HG02588 (cell line): ENCODE measurements around the gene XYLT2.
A peak's percentile ranks its signal among the peaks of the same experiment; 100 is the strongest.
"Not testable (repeated sequence)": the region's sequence is repeated elsewhere in the genome, so short reads cannot be mapped to it uniquely, and the experiment has no call there.

Source experiments
- ATAC-seq: cut with Tn5 transposase; IDR thresholded peaks from one replicate; pipeline ENCODE4 v1.9.1; 2021; ENCODE audit warnings: mild to moderate bottlenecking, moderate library complexity; ENCODE audit not compliant: unreplicated experiment

Gene XYLT2

GRCh38 chr17:50388728-50389127 is 42.8 kb downstream of the XYLT2 start:
- no peak for ATAC-seq

DNA sequence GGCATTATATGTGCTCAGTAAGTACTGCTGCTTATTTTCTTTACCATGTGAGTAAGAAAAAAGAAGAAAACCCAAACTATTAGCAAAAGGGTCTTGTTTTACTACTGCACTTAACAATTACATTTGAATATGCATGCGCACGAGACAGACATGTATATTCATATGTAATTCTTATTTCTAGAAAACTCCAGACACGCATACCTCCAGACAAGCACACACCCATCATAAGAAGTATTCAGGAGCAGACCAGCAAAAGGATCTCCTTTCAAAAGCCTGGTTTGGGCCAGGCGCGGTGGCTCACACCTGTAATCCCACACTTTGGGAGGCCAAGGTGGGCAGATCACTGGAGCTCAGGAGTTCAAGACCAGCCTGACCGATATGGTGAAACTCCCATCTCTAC is 43.6 kb downstream of the XYLT2 start:
- ATAC-seq: no peak

DNA sequence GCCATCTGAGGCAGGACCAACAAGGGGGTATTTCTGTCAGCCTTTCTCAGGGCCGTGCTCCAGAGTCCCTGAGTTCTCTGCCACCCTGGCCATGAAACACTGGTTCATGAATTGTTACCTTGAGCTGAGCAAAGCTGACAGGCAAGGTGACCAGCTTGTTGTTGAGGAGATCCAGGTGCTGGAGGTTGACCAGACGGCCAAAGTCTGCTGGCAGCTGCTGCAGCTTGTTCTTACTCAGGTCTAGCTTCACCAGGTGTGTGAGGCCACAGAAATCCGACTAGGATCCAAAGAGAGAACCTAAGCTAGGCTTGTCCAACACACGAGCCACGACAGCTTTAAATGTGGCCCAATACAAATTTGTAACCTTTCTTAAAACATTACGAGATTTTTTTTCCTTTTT is 46.7 kb downstream of the XYLT2 start:
- ATAC-seq: no peak

DNA sequence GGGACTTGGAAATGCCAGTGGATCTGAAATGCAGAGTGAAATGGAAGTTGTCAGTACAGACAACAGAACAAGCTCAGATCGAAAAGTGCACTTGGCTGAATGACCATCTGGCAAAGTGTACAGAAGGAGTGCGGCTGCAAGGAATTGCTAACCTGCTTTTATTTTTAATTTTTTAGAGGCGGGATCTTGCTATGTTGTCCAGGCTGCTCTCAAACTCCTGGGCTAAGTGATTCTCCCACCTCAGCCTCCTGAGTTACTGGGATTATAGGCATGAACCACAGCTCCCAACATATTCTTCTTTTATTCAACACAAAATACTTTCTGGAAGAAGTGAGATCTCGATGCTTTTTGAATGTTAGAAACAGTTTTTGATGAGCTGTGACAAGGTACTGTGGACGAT is 47.8 kb downstream of the XYLT2 start:
- no peak for ATAC-seq

DNA sequence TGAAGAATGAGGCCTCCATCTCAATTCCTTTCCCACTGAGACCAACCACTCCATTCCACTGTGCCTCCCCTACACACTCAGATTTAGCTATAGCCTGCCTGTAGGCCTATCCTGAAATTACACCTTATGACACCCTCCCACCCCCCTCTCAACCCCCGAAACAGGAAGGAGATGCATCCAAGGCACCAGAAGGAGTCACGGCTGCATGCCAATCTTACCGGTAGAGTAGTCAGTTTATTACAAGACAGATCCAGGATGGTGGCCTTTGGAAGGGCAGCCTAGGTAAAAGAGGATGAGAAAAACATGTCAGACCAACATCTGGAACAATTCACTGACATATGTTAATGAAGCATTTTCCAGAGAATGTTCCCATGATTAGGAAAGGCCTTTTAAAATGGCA is 48.8 kb downstream of the XYLT2 start:
- ATAC-seq: no peak

DNA sequence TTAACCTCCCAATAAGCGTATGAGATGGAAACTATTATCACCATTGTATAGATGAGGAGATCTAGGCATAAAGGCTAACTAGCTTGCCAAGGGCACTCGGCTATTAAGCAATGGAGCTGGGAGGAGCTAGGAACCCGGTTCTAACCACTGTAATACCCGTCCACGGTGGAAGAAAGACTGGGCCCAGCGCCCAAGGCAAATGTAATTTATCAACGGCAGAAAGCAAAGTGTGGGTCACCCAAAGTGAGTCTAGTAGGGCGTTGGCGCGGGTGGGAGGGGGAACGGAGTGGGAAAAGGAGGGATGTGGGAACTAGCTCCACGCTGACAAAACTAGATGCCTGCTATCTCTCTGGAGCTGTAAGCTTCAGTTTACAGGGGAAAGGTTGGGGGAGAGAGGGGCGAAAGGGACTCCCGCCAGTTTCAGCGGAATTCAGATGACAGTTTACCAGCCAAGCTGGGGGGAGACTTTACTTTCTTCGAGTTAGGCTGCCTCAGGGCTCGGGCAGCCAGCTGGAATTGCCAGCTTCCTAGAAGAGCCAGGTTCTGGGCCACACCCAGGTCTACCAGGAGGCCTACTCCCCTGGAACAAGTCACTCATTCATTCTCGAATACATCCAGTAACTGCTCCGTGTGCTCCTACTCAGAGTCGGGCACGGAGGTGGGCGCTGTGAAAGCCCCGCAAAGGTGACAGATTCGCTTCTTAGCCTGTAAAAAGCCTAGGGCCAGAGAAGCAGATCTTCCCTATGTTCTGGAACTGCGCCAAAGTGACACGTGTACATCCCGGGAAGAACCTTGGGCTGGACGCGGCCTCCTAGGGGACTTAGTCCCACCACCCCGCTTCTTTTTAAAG is 50.6 kb downstream of the XYLT2 start:
- peak; percentile 6 for ATAC-seq

DNA sequence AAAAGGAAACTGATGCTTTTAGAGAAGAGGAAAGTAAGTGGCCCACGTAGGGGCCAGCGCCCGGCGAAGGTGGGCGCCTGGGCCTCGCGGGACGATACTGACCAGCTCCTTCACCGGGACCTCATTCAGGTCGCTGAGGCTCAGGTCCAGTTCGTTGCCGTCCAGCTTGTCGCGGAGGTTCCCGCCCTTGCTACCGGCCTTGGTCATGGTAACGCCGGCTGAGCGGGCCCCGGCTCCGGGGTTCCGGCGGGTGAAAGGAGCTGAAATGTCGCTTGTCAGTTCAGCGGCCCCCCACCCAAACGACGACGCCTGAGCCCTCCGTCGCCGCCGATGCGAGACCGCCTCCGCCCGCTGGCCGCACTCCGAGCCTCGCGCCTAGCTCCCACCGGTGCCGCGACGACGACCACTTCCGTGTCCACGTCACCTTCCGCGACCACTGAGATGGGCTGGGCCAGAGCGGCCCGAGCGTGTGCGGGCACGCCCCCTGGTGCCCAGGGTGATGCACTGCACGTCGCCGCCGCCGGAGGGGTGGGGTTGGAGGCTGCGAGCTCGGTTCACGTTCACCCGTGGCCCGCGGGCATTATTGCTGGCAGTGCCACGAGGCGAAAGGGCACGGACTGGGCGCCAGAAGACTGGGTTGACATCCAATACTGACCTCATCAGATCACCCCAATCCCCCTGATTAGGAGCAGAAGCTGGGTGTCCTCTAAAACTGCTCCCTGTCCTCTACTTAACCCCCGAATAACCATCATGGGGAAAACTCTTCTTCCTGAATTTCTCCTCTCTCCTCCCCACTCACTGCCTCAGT is 51.4 kb downstream of the XYLT2 start, which contains the start of gene LRRC59:
Gene LRRC59, minus strand, starts transcription at position 413 of the 808 bp plus-strand sequence. Its CDS starts 206 bp downstream, at position 207.
- ATAC-seq: peak; percentile 92

- no peak for ATAC-seq
Measured at GRCh38 chr17:50397919-50398285, 52.0 kb downstream of the XYLT2 start.

- ATAC-seq: not testable (repeated sequence)
Measured at GRCh38 chr17:50398672-50399071, 52.7 kb downstream of the XYLT2 start.

GRCh38 chr17:50399591-50399990 is 53.7 kb downstream of the XYLT2 start:
- not testable (repeated sequence) for ATAC-seq

DNA sequence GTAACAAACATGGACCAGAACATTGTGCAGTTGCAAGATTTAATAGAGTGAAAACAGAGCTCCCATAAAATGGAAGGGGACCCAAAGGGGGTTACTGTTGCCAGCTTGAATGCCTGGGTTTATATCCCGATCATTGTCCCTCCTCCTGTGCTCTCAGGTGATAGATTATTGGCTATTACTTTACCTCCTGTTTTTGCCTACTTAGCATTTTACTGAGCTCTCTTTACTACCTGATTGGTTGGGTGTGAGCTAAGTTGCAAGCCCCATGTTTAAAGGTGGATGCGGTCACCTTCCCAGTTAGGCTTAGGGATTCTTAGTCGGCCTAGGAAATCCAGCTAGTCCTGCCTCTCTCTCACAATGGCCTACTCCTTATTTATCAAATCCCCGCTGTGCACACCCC is 59.4 kb downstream of the XYLT2 start:
- ATAC-seq: not testable (repeated sequence)

GRCh38 chr17:50406578-50406977 is 60.7 kb downstream of the XYLT2 start:
- ATAC-seq: no peak

DNA sequence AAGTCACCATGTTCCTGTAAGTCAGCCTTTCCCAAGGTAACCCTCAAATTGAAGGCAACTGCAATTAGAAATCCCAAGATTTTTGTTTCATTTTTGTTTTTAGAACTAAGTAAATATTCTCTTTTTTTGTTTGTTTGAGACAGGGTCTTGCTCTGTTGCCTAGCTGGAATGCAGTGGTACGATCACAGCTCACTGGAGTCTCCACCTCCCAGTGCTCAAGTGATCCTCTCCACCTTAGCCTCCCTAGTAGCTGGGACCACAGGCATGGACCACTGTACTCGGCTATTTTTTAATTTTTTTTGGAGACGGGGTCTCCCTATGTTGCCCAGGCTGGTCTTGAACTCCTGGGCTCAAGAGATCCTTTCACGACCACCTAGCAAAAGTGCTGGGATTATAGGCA is 62.0 kb downstream of the XYLT2 start:
- no peak for ATAC-seq
